COR-L47 (cell line): ENCODE data around the gene SLC46A3.
"Not testable (repeated sequence)": the region's sequence is repeated elsewhere in the genome, so short reads cannot be mapped to it uniquely, and the experiment has no call there.

Source experiments
- DNase-seq: peaks from one replicate; lab custom pipeline; 2025; lab: John Stamatoyannopoulos, UW

SLC46A3 gene

DNA sequence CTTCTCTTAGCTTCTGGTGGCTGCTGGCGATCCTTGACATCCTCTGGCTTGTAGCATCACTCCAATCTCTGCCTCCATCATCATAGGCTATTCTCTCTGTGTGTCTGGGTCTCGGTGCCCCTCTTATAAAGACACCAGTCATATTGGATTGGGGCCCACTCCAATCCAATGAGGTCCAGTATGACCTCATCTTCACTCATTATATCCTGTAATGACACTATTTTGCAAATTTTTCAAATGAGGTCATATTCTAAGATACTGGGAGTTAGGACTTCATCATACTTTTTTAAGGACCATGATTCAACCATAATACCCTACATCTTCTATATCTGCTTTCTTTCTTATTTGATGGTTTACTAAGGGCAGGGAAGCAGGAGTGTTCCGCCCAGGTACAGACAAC is 12.0 kb upstream of the SLC46A3 start:
- DNase-seq = no peak

DNA sequence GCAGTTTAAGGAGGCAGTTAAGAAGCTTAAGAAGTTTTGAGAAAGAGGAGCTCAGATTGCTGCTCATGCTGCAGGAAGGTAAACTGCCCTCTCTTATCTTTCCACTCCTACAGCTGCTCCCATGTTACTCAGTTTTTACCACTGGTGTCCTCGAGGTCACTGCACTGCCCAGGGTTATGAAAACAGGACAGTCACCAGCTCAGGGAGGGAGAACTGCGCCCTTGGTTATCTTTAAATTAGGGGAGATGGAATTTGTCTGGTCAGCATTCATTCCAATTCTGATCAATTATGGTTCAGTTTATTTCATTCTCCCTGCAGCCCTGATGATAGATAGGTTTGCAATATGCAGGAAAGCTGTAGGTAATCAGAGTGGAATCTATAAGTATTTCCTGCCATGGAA is 10.8 kb upstream of the SLC46A3 start:
- DNase-seq = no peak

DNA sequence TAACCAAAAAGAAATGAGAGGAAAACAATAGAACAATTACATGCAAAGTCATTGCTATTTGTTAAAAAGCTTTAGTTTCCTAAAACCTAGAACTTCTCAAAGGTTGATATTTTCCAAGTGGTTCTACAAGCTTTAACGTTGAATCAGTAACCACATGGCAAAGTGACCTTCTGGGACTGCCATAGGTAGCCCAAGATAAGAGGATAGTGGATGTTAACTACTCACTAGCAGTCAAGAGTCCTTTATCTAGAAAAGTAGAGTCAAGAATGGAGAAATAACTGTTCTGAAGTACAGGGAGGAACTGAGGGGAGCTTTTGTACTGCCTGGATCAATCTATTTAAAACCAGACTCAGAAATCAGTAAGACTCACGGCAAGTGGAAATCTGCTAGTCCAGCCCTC is 9.9 kb upstream of the SLC46A3 start:
- DNase-seq = no peak

DNA sequence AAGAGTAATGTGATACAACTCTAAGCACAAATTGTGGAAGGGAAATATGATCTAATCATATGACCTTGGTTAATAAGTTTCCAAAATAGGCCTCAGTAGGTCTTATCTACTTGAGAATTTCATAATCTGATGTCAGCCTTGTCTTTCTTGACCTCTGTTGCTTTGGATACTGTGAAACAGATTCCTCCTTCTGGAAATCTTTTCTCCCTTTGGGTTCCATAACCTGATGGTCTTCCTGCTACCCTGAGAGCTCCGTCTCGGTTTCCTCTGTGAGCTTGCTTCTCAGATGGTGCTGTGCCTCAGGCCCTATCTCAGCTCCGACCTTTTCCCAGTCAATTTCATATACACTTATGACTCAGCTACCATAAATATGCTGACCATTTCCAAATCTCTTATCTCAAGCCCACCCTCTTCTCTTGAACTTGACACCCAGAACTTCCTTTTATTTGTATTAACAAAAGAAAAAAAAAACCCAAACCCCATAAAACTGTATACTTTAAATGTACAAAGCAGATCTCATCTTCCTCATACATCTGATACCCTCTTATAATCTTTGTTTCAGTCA is 6.4 kb upstream of the SLC46A3 start:
- DNase-seq = no peak

DNA sequence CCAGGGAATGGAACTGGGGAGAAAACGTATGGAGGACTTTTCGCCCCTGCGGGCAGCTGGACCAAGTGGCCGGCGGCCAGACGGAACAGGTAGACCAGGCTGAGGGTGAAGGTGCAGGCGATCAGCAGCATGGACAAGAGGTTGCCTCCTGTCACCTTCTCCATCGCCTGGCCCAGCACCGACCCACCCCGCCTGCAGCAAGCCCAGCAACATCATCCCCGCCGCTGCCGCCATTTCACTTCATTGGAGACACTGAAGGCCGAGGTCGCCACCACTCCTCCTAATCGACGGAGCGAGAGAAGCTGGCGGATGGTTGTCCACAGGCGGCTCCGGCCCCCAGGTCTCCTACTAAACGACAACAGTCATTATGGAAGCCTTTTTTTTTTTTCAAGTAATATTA is 5.0 kb upstream of the SLC46A3 start:
- no peak for DNase-seq

DNA sequence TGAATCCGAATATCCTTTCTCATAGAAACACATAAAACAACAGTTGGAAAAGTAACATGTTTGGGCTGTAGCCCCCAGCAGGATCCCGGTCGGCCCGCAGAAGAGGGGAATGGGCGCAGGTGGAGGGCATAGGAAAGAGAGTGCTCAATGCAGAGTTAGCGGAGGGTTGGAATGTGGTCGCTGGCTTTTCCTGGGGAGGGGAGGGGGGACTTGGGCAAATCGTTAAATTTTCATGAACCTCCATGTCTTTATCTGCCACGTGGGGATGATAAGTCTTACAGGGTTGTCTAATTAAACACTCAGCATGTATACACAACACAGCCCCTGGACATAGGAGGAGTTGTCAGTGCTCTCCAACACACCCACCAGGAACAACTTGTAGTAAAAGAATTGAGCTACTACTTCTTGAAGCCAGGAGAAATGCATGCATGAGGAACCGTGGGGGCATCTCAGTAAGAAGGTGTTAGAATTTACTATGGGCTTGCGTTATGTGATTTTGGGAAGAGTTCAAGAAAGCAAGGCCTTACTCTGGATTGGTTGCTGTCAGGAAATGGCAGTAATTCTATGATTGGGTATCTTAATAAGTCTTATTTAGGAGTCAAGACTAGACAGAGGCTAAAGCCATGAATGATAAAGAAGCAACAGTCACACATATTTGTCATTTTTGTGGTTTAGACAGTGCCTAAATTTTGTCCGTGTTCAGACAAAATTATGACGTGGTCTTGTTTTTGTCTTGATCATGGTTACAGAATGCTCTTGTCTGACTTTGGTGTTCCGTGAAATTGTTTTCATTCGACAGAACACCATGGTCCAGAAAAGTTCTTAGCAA is 671 bp upstream of the SLC46A3 start:
- no peak for DNase-seq

DNA sequence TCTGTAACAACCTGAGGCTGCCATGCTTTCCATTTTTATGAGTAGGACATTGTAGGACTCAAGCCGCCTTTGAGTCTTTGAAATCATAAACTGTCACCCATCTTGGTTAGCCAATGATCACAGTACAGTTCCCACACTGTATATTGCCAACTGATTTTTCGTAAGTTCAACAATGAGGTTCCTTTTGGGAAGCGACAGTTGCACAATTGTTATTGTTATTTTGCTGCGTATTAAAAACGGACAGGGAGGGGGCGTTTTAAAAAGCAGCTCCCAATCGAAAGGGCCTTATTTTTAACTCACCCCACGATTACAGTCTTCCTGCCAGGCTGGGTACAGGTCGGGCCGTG is 601 bp downstream of the SLC46A3 start:
- no peak for DNase-seq

DNA sequence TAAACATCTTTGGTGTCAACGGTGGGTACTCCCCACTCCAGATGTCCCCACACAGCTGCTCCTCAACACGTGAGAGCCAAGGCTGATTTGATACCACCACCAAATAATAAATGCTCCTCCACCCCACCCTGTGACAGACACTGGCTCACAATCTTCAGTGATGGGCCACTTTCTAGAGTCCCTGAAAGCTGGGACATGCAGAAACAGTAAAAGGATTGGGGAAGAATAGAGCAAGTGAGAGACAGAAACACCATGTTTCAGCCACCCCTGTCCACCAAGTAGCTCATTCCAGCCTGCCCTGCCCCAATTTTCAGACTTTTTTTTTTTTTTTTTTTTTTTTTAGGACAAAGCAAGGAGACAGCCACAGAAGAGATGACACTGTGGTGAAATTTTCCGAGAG is 1.6 kb downstream of the SLC46A3 start:
- no peak for DNase-seq

DNA sequence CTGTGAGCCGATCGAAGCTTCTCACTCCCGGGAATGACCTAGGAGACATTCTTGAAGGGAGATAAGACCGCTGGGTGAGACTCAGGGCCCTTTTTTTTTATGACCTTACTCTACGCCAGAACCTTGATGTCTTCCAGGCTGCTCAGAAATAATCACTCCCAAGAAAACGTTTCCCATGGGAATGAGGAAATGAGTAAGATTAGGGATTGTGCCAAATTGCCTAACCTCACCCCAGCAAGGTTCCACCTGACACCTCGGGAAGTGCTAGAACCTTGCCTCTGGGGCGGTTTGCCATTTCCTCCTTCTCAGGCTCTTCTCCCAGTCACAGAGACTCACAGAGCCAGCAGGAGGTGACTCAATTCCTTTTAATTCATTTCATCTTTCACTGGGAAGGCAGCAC is 2.3 kb downstream of the SLC46A3 start:
- DNase-seq = no peak

DNA sequence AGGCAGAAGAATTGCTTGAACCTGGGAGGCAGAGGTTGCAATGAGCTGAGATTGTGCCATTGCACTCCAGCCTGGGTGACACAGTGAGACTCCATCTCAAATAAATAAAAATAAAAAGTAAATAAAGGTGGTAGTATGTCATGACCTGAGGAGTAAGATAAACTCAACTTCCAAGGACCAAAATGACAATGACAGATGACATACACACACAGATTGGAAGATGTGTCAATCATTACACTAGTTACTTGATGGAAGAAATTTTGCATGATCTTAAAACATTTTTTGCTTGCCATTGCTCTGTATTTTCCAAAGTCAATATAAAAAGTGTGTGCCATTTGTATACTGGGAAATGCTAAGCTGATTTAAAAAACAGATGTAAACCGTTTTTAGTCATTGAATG is 4.1 kb downstream of the SLC46A3 start:
- no peak for DNase-seq

DNA sequence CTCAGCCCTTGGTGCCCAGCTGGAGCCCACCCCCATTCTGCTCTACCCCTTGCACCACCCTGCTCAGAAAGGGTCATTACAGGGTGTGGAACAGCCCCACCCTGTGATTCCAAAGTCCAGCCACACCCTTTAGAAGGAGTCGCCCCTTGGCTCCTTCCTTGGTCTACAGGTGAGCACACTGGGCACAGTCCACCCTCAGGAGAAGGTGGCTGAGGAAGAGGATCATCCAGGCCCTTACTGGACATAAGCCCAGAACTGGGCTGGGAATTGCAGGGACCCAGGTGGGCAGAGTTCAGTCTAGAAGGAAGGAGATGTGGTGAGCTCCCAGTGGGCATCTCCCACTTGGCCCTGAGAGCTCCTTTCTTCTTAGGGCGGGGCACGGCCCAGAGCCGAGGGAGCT is 8.6 kb downstream of the SLC46A3 start:
- no peak for DNase-seq

DNA sequence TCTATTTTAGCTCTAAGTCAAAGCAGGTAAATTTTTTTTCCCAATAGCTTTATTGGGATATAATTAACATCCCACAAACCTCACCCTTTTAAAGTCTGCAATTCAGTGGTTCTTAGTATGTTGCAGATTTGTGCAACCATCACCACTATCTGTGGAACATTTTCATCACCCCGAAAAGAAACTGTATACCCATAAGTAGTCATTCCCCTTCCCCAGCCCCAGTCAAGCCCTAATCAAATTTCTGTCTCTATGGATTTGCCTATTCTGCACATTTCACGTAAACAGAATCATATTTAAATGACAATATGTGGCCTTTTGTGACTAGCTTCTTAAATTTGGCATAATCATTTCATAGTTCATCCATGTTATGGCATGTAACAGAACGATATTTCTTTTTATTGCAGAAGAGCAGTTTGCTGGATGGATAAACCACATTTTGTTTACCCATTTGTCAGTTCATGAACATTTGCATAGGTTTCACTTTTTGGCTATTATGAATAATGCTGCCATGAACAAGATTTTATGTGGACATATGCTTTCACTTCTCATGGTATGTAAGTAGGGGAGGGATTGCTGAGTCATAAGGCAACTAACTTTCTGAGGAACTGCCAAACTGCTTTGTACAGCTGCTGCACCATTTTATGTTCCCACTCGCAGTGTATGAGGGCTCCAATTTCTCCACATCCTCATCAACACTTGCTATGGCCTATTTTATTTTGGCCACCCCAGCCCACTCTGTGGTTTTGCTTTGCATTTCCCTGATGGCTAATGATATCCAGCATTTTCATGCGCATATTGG is 10.9 kb downstream of the SLC46A3 start:
- no peak for DNase-seq

DNA sequence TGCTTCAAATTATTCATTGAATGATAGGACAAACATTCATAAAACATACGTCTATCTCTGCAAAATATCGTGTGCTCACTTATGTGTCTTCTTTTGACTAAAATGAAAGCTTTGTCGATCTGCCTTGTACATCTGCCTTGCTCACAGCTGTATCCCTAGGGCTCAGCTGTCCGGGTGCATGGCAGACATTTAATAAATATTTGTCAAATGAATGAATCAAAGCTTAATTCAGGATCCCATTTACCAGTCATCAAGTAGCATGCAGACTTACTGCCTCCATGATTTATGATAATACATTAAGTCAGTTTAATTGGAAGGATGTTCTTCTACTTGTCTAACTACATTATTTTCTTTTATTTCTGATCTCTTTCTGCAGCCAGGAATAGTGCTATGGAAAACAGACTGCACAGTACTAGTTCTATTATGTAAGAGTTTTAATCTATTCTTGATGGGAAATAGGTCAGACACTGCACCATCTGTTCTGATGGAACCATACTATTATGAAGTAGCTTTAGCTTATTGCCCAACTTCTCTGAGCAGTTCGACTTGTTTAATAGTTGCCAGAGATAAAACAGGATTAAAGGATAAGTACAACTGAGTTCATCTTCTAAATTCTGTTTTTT is 13.2 kb downstream of the SLC46A3 start:
- DNase-seq = no peak

DNA sequence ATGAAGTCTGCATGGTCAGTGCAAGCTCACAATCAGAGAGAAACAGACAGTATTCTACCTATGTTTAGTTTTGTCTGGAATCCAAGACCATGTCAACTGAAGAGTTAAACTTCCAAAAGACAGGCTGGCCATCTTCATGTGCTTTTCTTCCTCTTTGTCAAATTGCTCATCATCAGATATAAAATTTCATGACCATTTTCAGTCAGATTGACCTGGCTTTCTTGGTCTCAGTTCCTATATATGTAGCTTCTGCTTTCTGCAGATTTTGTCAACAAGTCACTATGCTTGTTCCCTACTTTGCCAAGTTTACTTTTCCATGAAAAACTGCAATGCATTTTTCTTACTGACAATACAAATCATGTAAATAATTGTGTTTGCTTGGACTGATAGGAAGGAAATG is 13.9 kb downstream of the SLC46A3 start:
- DNase-seq = no peak

DNA sequence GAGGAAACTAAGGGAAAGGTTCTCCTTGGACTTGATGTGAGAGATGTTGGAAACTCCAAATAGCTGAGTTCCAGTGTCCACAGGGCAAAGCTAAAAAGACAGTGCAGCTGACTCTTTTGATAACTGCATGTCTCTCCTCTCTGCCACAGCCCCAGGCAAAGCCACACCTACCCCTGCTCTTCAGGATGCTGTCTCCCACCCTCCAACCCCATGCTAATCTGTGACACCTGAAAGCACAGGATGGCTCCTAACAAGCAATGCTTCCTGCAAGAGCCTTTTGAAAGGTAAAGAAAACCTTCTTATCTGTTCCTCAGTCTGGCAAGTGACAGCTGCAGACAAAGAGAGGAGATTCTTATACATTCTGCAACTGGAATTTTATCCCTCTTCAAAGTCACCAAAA is 14.5 kb downstream of the SLC46A3 start:
- DNase-seq = no peak

DNA sequence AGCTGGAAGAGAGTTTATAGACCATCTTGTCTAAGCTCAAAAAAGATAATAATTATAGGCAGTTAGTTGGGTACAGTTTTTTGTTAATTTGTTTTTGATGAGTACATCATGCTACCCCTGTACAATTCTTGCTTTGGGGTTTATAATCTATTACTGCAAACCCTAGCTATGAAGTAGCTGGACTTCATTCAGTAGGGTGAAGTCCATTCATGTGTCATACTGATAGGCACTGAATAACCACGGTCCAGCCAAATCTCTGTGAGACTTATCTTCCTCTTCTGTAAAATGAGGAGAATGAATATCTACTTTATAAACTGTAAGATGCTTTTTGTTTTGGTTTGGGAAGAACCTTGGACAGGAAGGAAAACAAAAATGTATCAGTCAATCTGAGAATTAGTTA is 19.5 kb downstream of the SLC46A3 start:
- no peak for DNase-seq

DNA sequence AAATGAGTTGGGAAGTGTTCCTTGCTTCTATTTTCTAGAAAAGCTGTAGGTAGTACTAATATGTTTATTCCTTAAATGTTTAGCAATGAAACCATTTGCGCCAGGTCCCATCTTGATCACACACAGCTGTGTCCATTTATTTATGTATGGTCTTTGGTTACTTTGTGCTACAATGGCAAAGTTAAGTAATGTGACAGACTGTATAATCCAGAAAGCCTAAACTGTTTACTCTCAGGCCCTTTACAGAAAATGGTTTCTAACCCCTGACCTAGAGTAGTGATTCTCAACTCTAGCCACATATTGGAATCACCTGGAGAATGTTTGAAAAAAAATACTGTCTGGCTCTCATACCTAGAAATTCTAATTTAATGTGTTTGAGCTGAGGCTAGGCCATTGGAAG is 21.3 kb downstream of the SLC46A3 start:
- no peak for DNase-seq

DNA sequence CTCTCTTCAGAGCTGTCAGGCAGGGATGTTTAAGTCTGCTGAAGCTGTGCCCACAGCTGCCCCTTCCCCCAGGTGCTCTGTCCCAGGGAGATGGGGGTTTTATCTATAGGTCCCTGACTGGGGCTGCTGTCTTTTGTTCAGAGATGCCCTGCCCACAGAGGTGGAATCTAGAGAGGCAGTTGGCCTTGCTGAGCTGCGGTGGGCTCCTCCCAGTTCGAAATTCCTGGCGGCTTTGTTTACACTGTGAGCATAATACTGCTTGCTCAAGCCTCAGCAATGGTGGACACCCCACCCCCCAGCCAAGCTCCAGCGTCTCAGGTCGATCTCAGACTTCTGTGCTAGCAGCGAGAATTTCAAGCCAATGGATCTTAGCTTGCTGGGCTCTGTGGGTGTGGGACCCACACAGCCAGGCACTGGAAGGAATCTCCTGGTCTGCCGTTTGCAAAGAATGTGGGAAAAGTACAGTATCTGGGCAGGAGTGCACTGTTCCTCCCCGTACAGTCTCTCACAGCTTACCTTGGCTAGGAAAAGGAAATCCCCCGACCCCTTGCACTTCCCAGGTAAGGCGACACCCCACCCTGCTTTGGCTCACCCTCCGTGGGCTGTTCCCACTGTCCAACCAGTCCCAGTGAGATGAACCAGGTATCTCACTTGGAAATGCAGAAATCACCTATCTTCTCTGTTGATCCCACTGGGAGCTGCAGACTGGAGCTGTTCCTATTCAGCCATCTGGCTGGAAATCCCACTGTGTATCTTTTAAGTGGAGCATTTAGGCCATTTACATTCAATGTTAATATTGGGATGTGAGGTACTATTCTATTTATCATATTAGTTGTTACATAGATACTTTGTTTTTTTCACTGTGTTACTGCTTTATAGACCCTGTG is 24.9 kb downstream of the SLC46A3 start:
- DNase-seq = not testable (repeated sequence)

DNA sequence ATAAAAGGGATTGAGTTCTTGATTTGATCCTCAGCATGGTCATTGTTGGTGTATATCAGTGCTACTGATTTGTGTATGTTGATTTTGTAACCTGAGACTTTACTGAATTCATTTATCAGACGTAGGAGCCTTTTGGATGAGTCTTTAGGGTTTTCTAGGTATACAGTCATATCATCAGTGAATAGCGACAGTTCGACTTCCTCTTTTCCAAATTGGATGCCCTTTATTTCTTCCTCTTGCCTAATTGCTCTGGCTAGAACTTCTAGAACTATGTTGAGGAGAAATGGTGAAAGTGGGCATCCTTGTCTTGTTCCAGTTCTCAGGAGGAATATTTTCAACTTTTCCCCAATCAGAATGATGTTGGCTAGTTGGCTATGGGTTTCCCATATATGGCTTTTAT is 32.9 kb downstream of the SLC46A3 start:
- no peak for DNase-seq

DNA sequence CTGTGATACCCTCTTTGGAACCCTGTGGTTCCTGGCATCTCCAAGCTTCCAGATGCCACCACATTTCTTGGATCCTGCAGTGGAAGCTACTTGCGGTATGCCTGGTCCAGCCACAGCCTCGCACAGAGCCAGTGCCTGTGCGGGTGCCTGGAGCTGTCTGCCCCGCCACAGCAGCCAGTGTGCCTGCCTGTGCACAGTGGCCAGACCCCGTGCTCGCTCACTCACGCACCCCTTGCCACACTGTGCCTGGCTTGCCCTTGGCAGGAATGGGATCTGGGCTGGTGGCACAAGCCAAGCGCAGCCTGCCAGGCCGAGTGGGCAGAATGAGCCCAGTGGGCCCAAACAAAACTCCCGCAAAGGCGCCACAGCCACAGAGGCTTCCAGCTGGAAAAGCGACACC is 33.7 kb downstream of the SLC46A3 start:
- DNase-seq = no peak

DNA sequence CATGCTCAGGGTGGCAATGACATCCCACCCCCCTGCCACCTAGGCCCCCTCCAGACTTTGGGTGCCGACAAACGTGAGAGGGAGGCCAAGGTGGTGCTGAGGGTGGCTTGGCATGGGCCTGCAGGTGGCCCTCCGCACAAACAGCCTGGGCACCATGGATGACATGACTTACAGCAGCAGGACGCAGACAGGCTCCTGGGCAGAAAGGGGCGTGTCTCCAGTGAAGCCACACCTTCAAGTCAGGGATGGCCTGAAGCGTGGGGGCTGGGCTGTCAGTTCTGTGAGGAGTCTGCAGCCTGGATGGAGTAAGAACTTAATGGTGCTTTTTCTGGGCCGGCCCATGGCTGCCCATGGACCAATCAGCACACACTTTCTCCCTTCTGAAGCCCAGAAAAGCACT is 34.5 kb downstream of the SLC46A3 start:
- DNase-seq = no peak

DNA sequence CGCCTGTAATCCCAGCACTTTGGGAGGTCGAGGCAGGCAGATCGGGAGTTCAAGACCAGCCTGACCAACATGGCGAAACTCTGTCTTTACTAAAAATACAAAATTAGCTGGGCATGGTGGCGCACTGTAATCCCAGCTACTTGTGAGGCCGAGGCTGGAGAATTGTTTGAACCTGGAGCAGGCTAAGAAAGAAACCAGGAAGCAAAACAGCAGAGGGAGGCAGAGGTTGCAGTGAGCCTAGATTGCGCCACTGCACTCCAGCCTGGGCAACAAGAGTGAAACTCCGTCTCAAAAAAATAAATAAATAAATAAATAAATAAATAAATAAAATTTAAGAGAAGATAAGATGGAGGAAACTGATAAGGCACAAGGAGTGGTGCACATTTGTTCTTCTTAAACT is 35.6 kb downstream of the SLC46A3 start:
- DNase-seq = not testable (repeated sequence)
